Mammary epithelial cell (primary cell): ENCODE results near the gene LMLN.

Source experiments
- CTCF ChIP-seq, 2 donors: IDR thresholded peaks in 1 of 2; conservative IDR thresholded peaks in 1 of 2; 2 replicates each; pipeline ENCODE4 v1.5.1; 2011 to 2012; ENCODE audit warnings: inconsistent platforms in 2 of 2, low read length in 2 of 2, mild to moderate bottlenecking in 2 of 2, control low read depth in 1 of 2, low read depth in 1 of 2; ENCODE audit not compliant: insufficient read depth in 1 of 2; ENCODE audit errors: extremely low read depth in 1 of 2
- EZH2 ChIP-seq: IDR thresholded peaks from 2 replicates; pipeline ENCODE4 v1.6.1; 2012; ENCODE audit warnings: low read length, inconsistent platforms, borderline replicate concordance

DNA sequence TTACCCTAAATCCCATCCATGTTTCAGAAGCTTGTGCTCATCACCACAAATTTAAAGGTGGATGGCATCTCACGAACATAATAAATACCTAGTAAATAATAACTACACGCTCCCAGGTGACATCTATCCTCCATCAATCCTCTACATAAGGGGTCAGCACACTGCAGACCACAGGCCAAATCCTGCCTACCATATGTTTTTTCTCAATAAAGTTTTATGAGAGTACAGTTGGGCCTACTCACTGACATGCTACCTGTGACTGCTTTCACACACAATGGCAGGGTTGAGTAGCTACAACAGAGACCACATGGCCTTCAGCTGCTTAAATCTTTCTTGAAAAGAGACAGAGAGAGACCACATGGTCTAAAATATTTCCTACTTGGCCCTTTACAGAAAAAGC, 105.9 kb downstream of the LMLN start:
- no peak for TF ChIP-seq CTCF (conservative IDR thresholded peaks at IDR 0.05 in 1 of 2, IDR thresholded peaks at IDR 0.05 in 1 of 2; ENCODE audit: extremely low read depth in 1 of 2, insufficient read depth in 1 of 2, low read depth in 1 of 2, low read length in 2 of 2)
- TF ChIP-seq EZH2, result no peak
